GM12873 (cell line): ENCODE results near the gene POLR1B.

Experiments
- CTCF ChIP-seq: IDR thresholded peaks from 2 replicates; pipeline ENCODE4 v1.5.1; 2012; ENCODE audit warnings: low read depth, mild to moderate bottlenecking, moderate library complexity, low read length, control low read depth; ENCODE audit not compliant: insufficient read depth; ENCODE audit errors: missing control alignments

The POLR1B gene

DNA sequence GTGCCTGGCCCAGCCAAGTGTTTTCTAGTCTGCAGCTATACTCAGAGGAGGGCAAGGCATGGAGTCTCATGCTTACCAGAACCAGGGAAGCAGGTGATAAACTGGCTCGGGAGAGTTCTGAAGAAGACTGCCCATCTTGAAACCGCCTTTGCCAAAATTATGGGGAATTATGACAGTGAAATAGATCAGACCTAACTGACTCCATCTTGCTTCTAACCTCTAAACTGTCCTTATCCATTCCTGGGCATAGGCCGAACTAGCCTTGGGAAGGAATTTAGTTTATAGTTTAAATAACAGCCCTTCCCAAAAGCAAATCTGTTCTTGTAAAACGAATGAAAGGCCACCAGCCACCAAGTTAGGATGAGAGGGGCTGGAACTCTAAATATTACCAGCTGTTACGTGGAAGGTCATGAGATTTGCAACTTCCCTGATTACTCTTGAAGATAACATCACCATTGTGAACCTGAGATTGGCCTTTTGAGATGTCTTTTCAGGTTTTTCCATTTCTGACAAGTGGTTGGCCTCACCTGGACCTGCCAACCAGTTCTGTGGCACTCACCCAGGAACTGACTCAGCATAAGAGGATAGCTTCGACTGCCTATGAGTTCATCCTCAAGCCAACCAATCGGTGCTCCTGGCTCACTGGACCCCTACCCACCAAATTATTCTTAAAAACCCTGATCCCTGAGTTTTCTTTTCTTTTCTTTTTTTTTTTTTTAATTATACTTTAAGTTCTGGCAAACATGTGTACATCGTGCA is 65.6 kb downstream of the POLR1B start:
- no peak for TF ChIP-seq CTCF

- no peak for TF ChIP-seq CTCF
These were observed 72.1 kb downstream of the POLR1B start for GRCh38 chr2:112614201-112614840.

DNA sequence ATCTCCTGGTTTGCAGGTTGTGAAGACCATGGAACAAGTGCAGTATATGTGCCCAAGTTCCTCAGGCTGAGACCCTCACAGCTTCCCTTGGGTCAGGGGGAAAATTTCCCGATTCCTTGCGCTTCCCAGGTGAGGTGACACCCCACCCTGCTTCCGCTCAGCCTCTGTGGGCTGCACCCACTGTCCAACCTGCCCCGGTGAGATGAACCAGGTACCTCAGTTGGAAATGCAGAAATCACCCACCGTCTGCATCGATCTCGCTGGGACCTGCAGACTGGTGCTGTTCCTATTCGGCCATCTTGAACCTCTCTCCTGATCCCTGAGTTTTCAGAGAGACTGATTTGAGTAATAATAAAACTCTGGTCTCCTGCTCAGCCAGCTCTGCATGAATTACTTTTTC is 72.8 kb downstream of the POLR1B start:
- TF ChIP-seq CTCF = no peak

- TF ChIP-seq CTCF = no peak
These were observed 76.1 kb downstream of the POLR1B start for GRCh38 chr2:112618383-112618782.

- TF ChIP-seq CTCF = no peak
These were observed 79.7 kb downstream of the POLR1B start for GRCh38 chr2:112621790-112622527.

DNA sequence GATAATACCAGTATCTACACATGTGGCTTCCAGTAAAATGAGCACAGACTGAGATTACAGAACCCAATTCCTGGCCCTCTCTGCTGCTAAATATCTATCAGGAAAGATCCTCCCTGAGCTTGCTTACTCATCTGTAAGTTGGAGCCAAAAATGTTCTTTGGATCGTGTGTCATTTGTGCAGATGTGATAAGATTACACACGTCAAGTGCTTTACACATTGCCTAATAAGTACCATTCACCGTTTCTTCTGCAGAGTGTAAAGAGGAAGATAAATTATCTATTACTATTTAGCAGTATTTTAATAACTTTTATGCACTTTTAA is 80.2 kb downstream of the POLR1B start:
- no peak for TF ChIP-seq CTCF
